Sigmoid colon (tissue), 7 donors: ENCODE data around the gene ZNF576. TPM values are rescaled to one million over a fixed set of nuclear protein-coding genes. Genes with fewer than 3 reads are reported as not detected.

ENCODE experiments used
- DNase-seq: peaks from one replicate; pipeline ENCODE4 v3.0.0-alpha.2; 2019
- H3K27ac ChIP-seq, 4 donors: fragments of 200-600 bp; sonication (generic); one replicate each; pipeline ENCODE4 v1.5.1; 2016 to 2019; ENCODE audit warnings: mild to moderate bottlenecking in 1 of 4
- H3K27me3 ChIP-seq, 3 donors: fragments of 200-600 bp; sonication (generic); one replicate each; pipeline ENCODE4 v1.5.1; 2019; ENCODE audit warnings: mild to moderate bottlenecking in 1 of 3
- H3K36me3 ChIP-seq, 4 donors: fragments of 200-600 bp; sonication (generic); one replicate each; pipeline ENCODE4 v1.5.1; 2016 to 2019
- H3K4me1 ChIP-seq, 4 donors: fragments of 200-600 bp; sonication (generic); one replicate each; pipeline ENCODE4 v1.5.1; 2017 to 2019
- H3K4me3 ChIP-seq, 4 donors: fragments of 200-600 bp; sonication (generic); one replicate each; pipeline ENCODE4 v1.5.1; 2017 to 2019; ENCODE audit warnings: mild to moderate bottlenecking in 2 of 4, moderate library complexity in 1 of 4
- H3K9me3 ChIP-seq, 4 donors: fragments of 200-600 bp in 3 of 4; sonication (generic) in 3 of 4; one replicate each; pipeline versions ENCODE4 v1.5.1 to v1.6.1; 2013 to 2019
- EP300 ChIP-seq, 4 donors: sonication (generic); formaldehyde crosslinking; IDR thresholded peaks; one replicate each; pipeline ENCODE4 v1.6.1; 2017; ENCODE audit warnings: antibody characterized with exemption in 4 of 4
- POLR2A ChIP-seq, 2 donors: fragments of 450-650 bp; IDR thresholded peaks; one replicate each; pipeline ENCODE4 v1.6.1; 2016; ENCODE audit warnings: antibody characterized with exemption in 2 of 2, mild to moderate bottlenecking in 2 of 2, moderate library complexity in 2 of 2
- POLR2AphosphoS5 ChIP-seq, 4 donors: sonication (generic); formaldehyde crosslinking; IDR thresholded peaks; one replicate each; pipeline ENCODE4 v1.6.1; 2017; ENCODE audit warnings: antibody characterized with exemption in 4 of 4
- WGBS, 2 donors: extraction: QIAGEN DNeasy Blood & Tissue Kit; methylation state at CpG; one replicate each; pipeline ENCODE4 v1.1.7; 2013; 5-methylcytosine and 5-hydroxymethylcytosine counted together
- intact Hi-C: fragments of 100-400 bp; cut with DNase I; formaldehyde crosslinking; loops from one replicate; pipeline ENCODE4 v1.15.1; 2023
- polyA plus RNA-seq, 3 donors: library from polyadenylated mRNA; stranded (reverse); fragments of 200-250 nt; gene quantifications; one replicate each; pipeline ENCODE4 v1.2.3, GENCODE V29; 2013
- total RNA-seq, 4 donors: library from RNA; depleted of rRNA; stranded (reverse); fragments of >200 nt; gene quantifications; one replicate each; pipeline ENCODE4 v1.1.0, GENCODE V29; 2016
- TF ChIP-seq, protein P1 (sequence below), 4 experiments: fragments of 450-650 bp in 3 of 4; fragments of 200-600 bp in 1 of 4; IDR thresholded peaks; one replicate each; pipeline ENCODE4 v1.5.1; 2016 to 2019; ENCODE audit warnings: antibody characterized with exemption in 4 of 4, mild to moderate bottlenecking in 3 of 4, moderate library complexity in 2 of 4
- donor health status: healthy with polysubstance abuse.
- donor health status: Bipolar disorder and iron deficiency.
- donor health status: healthy.

Gene ZNF576
- total and polyA plus RNA-seq, 7 donors, result 12.1 to 23.3 (median 16.1) TPM

DNA sequence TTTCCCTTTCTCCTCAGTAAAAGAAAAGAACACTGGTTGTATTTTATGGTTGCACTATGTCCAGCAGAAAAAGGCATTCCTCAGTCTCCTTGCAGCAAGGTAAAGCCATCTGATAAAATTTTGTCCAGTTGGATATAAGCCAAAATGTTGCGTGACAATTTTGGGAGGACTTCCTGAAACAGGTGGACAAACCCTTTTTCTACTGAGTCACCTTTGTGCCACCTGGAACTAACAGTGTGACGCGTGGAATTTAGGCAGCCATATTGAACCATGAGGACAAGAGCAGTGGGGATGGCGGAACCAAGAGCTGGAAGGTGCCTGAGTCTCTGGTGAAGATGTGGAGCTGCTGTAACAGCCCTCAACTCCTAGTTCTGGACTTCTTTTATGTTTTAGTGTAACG is 35.1 kb downstream of the ZNF576 start:
- TF ChIP-seq, protein P1, sequence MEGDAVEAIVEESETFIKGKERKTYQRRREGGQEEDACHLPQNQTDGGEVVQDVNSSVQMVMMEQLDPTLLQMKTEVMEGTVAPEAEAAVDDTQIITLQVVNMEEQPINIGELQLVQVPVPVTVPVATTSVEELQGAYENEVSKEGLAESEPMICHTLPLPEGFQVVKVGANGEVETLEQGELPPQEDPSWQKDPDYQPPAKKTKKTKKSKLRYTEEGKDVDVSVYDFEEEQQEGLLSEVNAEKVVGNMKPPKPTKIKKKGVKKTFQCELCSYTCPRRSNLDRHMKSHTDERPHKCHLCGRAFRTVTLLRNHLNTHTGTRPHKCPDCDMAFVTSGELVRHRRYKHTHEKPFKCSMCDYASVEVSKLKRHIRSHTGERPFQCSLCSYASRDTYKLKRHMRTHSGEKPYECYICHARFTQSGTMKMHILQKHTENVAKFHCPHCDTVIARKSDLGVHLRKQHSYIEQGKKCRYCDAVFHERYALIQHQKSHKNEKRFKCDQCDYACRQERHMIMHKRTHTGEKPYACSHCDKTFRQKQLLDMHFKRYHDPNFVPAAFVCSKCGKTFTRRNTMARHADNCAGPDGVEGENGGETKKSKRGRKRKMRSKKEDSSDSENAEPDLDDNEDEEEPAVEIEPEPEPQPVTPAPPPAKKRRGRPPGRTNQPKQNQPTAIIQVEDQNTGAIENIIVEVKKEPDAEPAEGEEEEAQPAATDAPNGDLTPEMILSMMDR (IDR thresholded peaks at IDR 0.05), result no peak
- TF ChIP-seq EP300 (IDR thresholded peaks at IDR 0.05) (no peak), POLR2AphosphoS5 (IDR thresholded peaks at IDR 0.05) (no peak), POLR2A (IDR thresholded peaks at IDR 0.05) (no peak)
- peaks cover 0 to 6% (median 0%) of the 10 kb centered on the region in 4 donors for H3K36me3 ChIP-seq
- no peak overlapping the region for H3K27ac ChIP-seq
- peaks cover 0 to 3% (median 0%) of the 10 kb centered on the region in 4 donors for H3K4me1 ChIP-seq
- H3K9me3 ChIP-seq, result no peaks in the 10 kb centered on the region
- WGBS, 2 donors, result 83 to 85% methylated on average over 5 of the region's 5 CpGs
- no peak overlapping the region for H3K4me3 ChIP-seq
- H3K27me3 ChIP-seq, result no peaks in the 10 kb centered on the region
- intact Hi-C loops, result no loop called here
- DNase-seq, result no peak

DNA sequence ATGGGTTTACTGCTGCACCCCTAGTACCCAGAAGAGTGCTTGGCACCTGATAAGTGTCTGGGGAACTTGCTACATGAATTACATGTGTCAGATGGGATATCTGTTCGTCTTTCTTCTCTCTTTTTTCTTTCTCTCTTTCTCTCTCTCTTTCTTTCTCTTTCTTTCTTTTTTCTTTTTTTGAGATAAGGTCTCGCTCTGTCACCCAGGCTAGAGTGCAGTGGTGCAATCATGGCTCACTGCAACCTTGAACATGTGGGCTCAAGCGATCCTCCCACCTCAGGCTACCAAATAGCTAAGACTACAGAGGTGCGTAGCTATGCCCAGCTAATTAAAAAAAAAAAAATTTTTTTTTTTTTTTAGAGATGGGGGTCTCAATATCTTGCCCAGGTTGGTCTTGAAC is 37.1 kb downstream of the ZNF576 start:
- peaks cover 0 to 3% (median under 1%) of the 10 kb centered on the region in 4 donors for H3K4me1 ChIP-seq
- 87 to 91% methylated on average over 4 of the region's 4 CpGs for WGBS, 2 donors

DNA sequence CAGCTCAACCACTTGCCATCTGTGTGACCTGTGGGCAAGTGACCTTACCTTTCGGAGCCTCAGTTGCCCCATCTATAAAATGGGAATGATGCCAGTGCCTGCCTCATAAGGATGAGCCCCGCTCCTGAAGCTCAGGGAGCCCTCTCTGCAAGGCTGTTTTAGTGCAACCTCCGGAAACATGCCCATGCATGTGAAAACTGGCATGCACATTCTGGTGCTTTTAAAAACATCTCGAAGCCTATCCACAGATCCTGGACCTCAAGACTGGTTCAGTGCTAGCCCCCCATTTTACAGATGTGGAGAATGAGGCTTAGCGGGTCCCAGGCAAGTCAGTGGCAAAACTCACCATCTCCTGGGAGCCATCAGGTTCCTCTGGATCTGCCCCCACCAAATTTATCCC is 37.7 kb downstream of the ZNF576 start:
- Histone ChIP-seq H3K36me3 (no peaks in the 10 kb centered on the region), H3K9me3 (no peaks in the 10 kb centered on the region), H3K27ac (no peak overlapping the region), H3K27me3 (no peaks in the 10 kb centered on the region), H3K4me3 (no peak overlapping the region), H3K4me1 (peaks cover 0 to 6% (median 3%) of the 10 kb centered on the region in 4 donors)
- intact Hi-C loops, result no loop called here
- DNase-seq, result no peak
- 86 to 88% methylated on average over 5 of the region's 5 CpGs for WGBS, 2 donors
- TF ChIP-seq POLR2AphosphoS5 (IDR thresholded peaks at IDR 0.05) (no peak), POLR2A (IDR thresholded peaks at IDR 0.05) (no peak), EP300 (IDR thresholded peaks at IDR 0.05) (no peak)
- TF ChIP-seq, protein P1 (IDR thresholded peaks at IDR 0.05), result no peak

More for the DNA sequence above, 37.1 kb downstream of the ZNF576 start:
- Histone ChIP-seq H3K27ac (no peak overlapping the region), H3K27me3 (no peaks in the 10 kb centered on the region), H3K36me3 (no peaks in the 10 kb centered on the region), H3K4me3 (no peak overlapping the region), H3K9me3 (no peaks in the 10 kb centered on the region)
- intact Hi-C loops, result no loop called here
- DNase-seq, result no peak
- TF ChIP-seq, protein P1 (IDR thresholded peaks at IDR 0.05), result no peak
- no peak for TF ChIP-seq EP300 (IDR thresholded peaks at IDR 0.05)
- TF ChIP-seq POLR2A (IDR thresholded peaks at IDR 0.05), result no peak
- TF ChIP-seq POLR2AphosphoS5 (IDR thresholded peaks at IDR 0.05), result no peak

DNA sequence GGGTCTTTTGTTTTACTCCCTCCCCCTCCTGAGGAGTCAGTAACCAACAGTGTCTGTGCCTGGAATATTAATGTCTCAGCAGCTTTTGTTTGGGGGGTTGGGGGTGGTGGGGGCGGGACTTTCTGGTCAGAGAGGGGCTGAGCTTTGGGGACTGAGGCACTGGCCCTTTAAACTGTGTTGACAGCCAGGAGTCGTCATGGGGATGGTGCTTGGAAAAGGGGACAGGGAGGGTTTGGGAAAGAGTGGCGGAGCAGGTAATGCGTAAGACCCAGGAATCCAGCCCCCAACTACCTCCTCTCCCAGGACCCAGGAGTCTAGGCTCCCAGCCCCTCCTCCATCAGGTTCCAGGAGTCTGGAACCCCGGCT is 38.1 kb downstream of the ZNF576 start:
- Histone ChIP-seq H3K4me3 (peak overlapping the region; percentile 5 to 33 (median 20)), H3K9me3 (no peaks in the 10 kb centered on the region), H3K27me3 (no peaks in the 10 kb centered on the region), H3K4me1 (peaks cover 0 to 9% (median 4%) of the 10 kb centered on the region in 4 donors), H3K36me3 (no peaks in the 10 kb centered on the region), H3K27ac (peak overlapping the region; percentile 41 to 64 (median 60))
- DNase-seq, result no peak
- intact Hi-C loops, result no loop called here
- TF ChIP-seq EP300 (IDR thresholded peaks at IDR 0.05) (no peak), POLR2A (IDR thresholded peaks at IDR 0.05) (no peak), POLR2AphosphoS5 (IDR thresholded peaks at IDR 0.05) (no peak)
- TF ChIP-seq, protein P1 (IDR thresholded peaks at IDR 0.05), result no peak
- WGBS, 2 donors, result 40 to 56% methylated on average over 5 of the region's 5 CpGs
